MM.1S (cell line): ENCODE measurements around the gene KIRREL3.

ENCODE experiments used
- DNase-seq: peaks from one replicate; pipeline ENCODE4 v3.0.0-alpha.2; 2015
- H2AFZ ChIP-seq: fragments of 300-600 bp; sonication (generic); 2 replicates; pipeline ENCODE4 v1.6.0; 2016; ENCODE audit warnings: antibody characterized with exemption, low read length
- H3F3A ChIP-seq: fragments of 300-600 bp; sonication (generic); 2 replicates; pipeline ENCODE4 v1.6.1; 2016; ENCODE audit warnings: mild to moderate bottlenecking, antibody characterized with exemption, low read length, moderate library complexity, mixed read lengths; ENCODE audit not compliant: insufficient read depth
- H3K27ac ChIP-seq: fragments of 300-600 bp; sonication (generic); 2 replicates; pipeline ENCODE4 v1.5.1; 2016; ENCODE audit warnings: mild to moderate bottlenecking, low read length
- H3K27me3 ChIP-seq: fragments of 300-600 bp; sonication (generic); replicated peaks from 2 replicates; pipeline ENCODE4 v1.6.0; 2016; ENCODE audit warnings: low read length; ENCODE audit not compliant: insufficient read depth
- H3K36me3 ChIP-seq: fragments of 300-600 bp; sonication (generic); replicated peaks from 2 replicates; pipeline ENCODE4 v1.6.1; 2016; ENCODE audit warnings: mild to moderate bottlenecking, low read length, mixed read lengths; ENCODE audit not compliant: insufficient read depth
- H3K4me1 ChIP-seq: fragments of 300-600 bp; sonication (generic); 2 replicates; pipeline ENCODE4 v1.6.1; 2016; ENCODE audit warnings: low read length, mixed read lengths
- H3K4me2 ChIP-seq: fragments of 300-600 bp; sonication (generic); 2 replicates; pipeline ENCODE4 v1.6.0; 2016; ENCODE audit warnings: low read depth, low read length
- H3K4me3 ChIP-seq: fragments of 300-600 bp; sonication (generic); 2 replicates; pipeline ENCODE4 v1.5.1; 2016; ENCODE audit warnings: low read length, mixed read lengths
- H3K79me2 ChIP-seq: fragments of 300-600 bp; sonication (generic); 2 replicates; pipeline ENCODE4 v1.6.1; 2016; ENCODE audit warnings: mixed run types, low read length, mixed read lengths
- H3K9ac ChIP-seq: fragments of 300-600 bp; sonication (generic); 2 replicates; pipeline ENCODE4 v1.6.1; 2016; ENCODE audit warnings: low read length, mixed read lengths
- H3K9me2 ChIP-seq: fragments of 300-600 bp; sonication (generic); replicated peaks from 2 replicates; pipeline ENCODE4 v1.6.1; 2016; ENCODE audit warnings: mild to moderate bottlenecking, low read length, mixed read lengths; ENCODE audit not compliant: insufficient read depth
- H3K9me3 ChIP-seq: fragments of 300-600 bp; sonication (generic); replicated peaks from 2 replicates; pipeline ENCODE4 v1.6.1; 2016; ENCODE audit warnings: mild to moderate bottlenecking, low read length, mixed read lengths; ENCODE audit not compliant: insufficient read depth
- H4K20me1 ChIP-seq: fragments of 300-600 bp; sonication (generic); 2 replicates; pipeline ENCODE4 v1.6.1; 2016; ENCODE audit warnings: mild to moderate bottlenecking, low read length, moderate library complexity, mixed read lengths; ENCODE audit not compliant: insufficient read depth
- CTCF ChIP-seq: fragments of 300-600 bp; sonication (generic); IDR thresholded peaks from 2 replicates; pipeline ENCODE4 v1.5.1; 2016; ENCODE audit warnings: antibody characterized with exemption, low read length, mixed read lengths
- EZH2 ChIP-seq: fragments of 300-600 bp; sonication (generic); optimal IDR thresholded peaks from 2 replicates; pipeline ENCODE3; 2017; ENCODE audit warnings: low read depth, mild to moderate bottlenecking, antibody characterized with exemption, low read length, mixed read lengths
- EZH2phosphoT487 ChIP-seq: fragments of 300-600 bp; sonication (generic); IDR thresholded peaks from 2 replicates; pipeline ENCODE4 v1.6.1; 2018; ENCODE audit warnings: antibody characterized with exemption, low read length

KIRREL3 gene

GRCh38 chr11:126862664-126863243 is 137.8 kb downstream of the KIRREL3 start:
- Histone ChIP-seq H3K9ac (no peak overlapping the region), H3K79me2 (no peaks in the 10 kb centered on the region), H3K4me2 (peak overlapping the region; percentile 39; the same call in 1 of the 2 replicates), H3K36me3 (no peaks in the 10 kb centered on the region), H3K27ac (peak overlapping the region; percentile 35; the same call in 1 of the 2 replicates), H3K9me2 (no peaks in the 10 kb centered on the region), H4K20me1 (no peaks in the 10 kb centered on the region), H3K4me3 (no peak overlapping the region), H3K4me1 (peaks cover 12% of the 10 kb centered on the region), H3F3A (0 out of 2 replicates have a peak, but pooled peaks cover 7% of the 10 kb centered on the region), H3K27me3 (no peaks in the 10 kb centered on the region), H3K9me3 (no peaks in the 10 kb centered on the region), H2AFZ (no peak overlapping the region)
- TF ChIP-seq EZH2phosphoT487 (no peak), CTCF (peak; percentile 87)
- peak; percentile 96 for DNase-seq

- H3K27ac ChIP-seq, result peak overlapping the region; percentile 35; the same call in 1 of the 2 replicates
- H3K4me2 ChIP-seq, result no peak overlapping the region
- H3K4me1 ChIP-seq, result peaks cover 12% of the 10 kb centered on the region
- no peak overlapping the region for H3K4me3 ChIP-seq
- no peak for TF ChIP-seq CTCF
- H3K79me2 ChIP-seq, result no peaks in the 10 kb centered on the region
- no peak overlapping the region for H2AFZ ChIP-seq
- no peaks in the 10 kb centered on the region for H3K9me3 ChIP-seq
- H3K36me3 ChIP-seq, result no peaks in the 10 kb centered on the region
- no peaks in the 10 kb centered on the region for H3K9me2 ChIP-seq
- no peak for DNase-seq
- no peaks in the 10 kb centered on the region for H3K27me3 ChIP-seq
- no peak overlapping the region for H3K9ac ChIP-seq
- H3F3A ChIP-seq, result 0 out of 2 replicates have a peak, but pooled peaks cover 7% of the 10 kb centered on the region
- H4K20me1 ChIP-seq, result no peaks in the 10 kb centered on the region
Measured at GRCh38 chr11:126861796-126862459, 138.6 kb downstream of the KIRREL3 start.

GRCh38 chr11:126857860-126858808 is 142.4 kb downstream of the KIRREL3 start:
- Histone ChIP-seq H3K27ac (no peak overlapping the region), H3K9ac (no peak overlapping the region), H4K20me1 (no peaks in the 10 kb centered on the region)

More at GRCh38 chr11:126857860-126858808, 142.4 kb downstream of the KIRREL3 start:
- H3K27me3 ChIP-seq, result no peaks in the 10 kb centered on the region
- no peak for DNase-seq
- no peak overlapping the region for H3K4me3 ChIP-seq
- TF ChIP-seq CTCF (no peak), EZH2 (no peak), EZH2phosphoT487 (no peak)
- peaks cover 10% of the 10 kb centered on the region for H3K4me1 ChIP-seq
- no peaks in the 10 kb centered on the region for H3K9me2 ChIP-seq
- H3K79me2 ChIP-seq, result no peaks in the 10 kb centered on the region
- no peak overlapping the region for H3K4me2 ChIP-seq
- H3F3A ChIP-seq, result 0 out of 2 replicates have a peak, but pooled peaks cover 7% of the 10 kb centered on the region
- no peaks in the 10 kb centered on the region for H3K36me3 ChIP-seq
- no peaks in the 10 kb centered on the region for H3K9me3 ChIP-seq
- no peak overlapping the region for H2AFZ ChIP-seq
